HFF-Myc (cell line): Measurements from ENCODE around the gene TYROBP.
"Not testable (repeated sequence)": the region's sequence is repeated elsewhere in the genome, so short reads cannot be mapped to it uniquely, and the experiment has no call there.

Experiments
- DNase-seq: peaks from one replicate; pipeline ENCODE4 v3.0.0-alpha.2; 2011; ENCODE audit warnings: low read depth; ENCODE audit errors: extremely low read depth
- H3K4me3 ChIP-seq: replicated peaks from 2 replicates; pipeline ENCODE4 v1.5.1; 2011; ENCODE audit warnings: low read depth, mild to moderate bottlenecking, control low read depth, low read length
- CTCF ChIP-seq: IDR thresholded peaks from 2 replicates; pipeline ENCODE4 v1.5.1; 2012; ENCODE audit warnings: mild to moderate bottlenecking, low read depth, low read length, control low read depth; ENCODE audit errors: missing control alignments

TYROBP gene

GRCh38 chr19:35894342-35894741, 13.8 kb downstream of the TYROBP start:
- no peak overlapping the region for H3K4me3 ChIP-seq
- no peak for TF ChIP-seq CTCF
- DNase-seq: no peak

GRCh38 chr19:35891819-35892218, 16.3 kb downstream of the TYROBP start:
- not testable (repeated sequence) for DNase-seq, H3K4me3 ChIP-seq

GRCh38 chr19:35890113-35890650, 17.9 kb downstream of the TYROBP start:
- no peak for TF ChIP-seq CTCF
- no peak overlapping the region for H3K4me3 ChIP-seq
- DNase-seq: no peak

- no peak overlapping the region for H3K4me3 ChIP-seq
- TF ChIP-seq CTCF: no peak
- no peak for DNase-seq
Observed at GRCh38 chr19:35889370-35890112, 18.6 kb downstream of the TYROBP start.

GRCh38 chr19:35888398-35888797, 19.7 kb downstream of the TYROBP start:
- no peak overlapping the region for H3K4me3 ChIP-seq
- TF ChIP-seq CTCF: no peak
- DNase-seq: no peak

GRCh38 chr19:35887197-35887596, 20.9 kb downstream of the TYROBP start:
- no peak for DNase-seq
- no peak overlapping the region for H3K4me3 ChIP-seq
- TF ChIP-seq CTCF: no peak

- H3K4me3 ChIP-seq: no peak overlapping the region
- DNase-seq: no peak
- no peak for TF ChIP-seq CTCF
Observed at GRCh38 chr19:35885904-35886303, 22.2 kb downstream of the TYROBP start.
